ENCODE data around the gene TEN1.
"Not testable (repeated sequence)": the region's sequence is repeated elsewhere in the genome, so short reads cannot be mapped to it uniquely, and the experiment has no call there.

Gene TEN1

DNA sequence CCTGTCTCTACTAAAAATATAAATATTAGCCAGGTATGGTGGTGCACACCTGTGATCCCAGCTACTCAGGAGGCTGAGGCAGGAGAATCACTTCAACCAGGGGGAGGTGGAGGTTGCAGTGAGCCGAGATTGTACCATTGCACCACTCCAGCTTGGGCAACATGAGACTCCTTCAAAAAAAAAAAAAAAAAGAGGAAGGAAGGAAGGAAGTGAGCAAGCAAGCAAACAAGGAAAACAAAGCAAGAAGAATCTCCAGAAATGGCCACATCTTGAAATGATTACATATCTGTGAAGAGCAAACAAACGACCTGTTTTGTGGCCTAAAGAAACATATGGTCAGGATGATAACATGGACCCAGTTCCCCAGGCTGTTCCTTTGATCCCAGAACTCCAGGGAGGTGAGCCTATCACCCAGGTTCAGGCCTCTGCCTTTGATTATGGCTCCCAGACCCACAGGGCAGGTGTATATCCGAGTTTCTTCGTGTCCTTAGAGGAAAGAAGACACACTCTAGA lies 9.0 kb upstream of the TEN1 start:
- H3K9me3 ChIP-seq (replicated peaks; ENCODE audit: insufficient read depth, low read length), result no peaks in the 10 kb centered on the region
- no peaks in the 10 kb centered on the region for H4K20me1 ChIP-seq (ENCODE audit: insufficient read depth, low read length)
- no peaks in the 10 kb centered on the region for H3K9me2 ChIP-seq (replicated peaks; ENCODE audit: insufficient read depth, low read length)
- no peaks in the 10 kb centered on the region for H3K4me1 ChIP-seq (ENCODE audit: low read length)
- no peak overlapping the region for H3K9ac ChIP-seq (ENCODE audit: low read length)
- H3K27ac ChIP-seq (ENCODE audit: low read length), result no peak overlapping the region
- no peaks in the 10 kb centered on the region for H3K27me3 ChIP-seq (replicated peaks; ENCODE audit: insufficient read depth, low read length)
- no peak for DNase-seq
- H3F3A ChIP-seq (ENCODE audit: insufficient read depth, low read length), result no peaks in the 10 kb centered on the region
- H3K36me3 ChIP-seq (replicated peaks; ENCODE audit: insufficient read depth, low read length), result no peaks in the 10 kb centered on the region
- no peak overlapping the region for H2AFZ ChIP-seq (ENCODE audit: low read length)
- H3K79me2 ChIP-seq (ENCODE audit: low read length), result no peaks in the 10 kb centered on the region
- TF ChIP-seq EZH2 (optimal IDR thresholded peaks at IDR 0.05; ENCODE audit: low read depth, low read length) (no peak), EZH2phosphoT487 (IDR thresholded peaks at IDR 0.05; ENCODE audit: low read length) (no peak)
- TF ChIP-seq, protein P1, sequence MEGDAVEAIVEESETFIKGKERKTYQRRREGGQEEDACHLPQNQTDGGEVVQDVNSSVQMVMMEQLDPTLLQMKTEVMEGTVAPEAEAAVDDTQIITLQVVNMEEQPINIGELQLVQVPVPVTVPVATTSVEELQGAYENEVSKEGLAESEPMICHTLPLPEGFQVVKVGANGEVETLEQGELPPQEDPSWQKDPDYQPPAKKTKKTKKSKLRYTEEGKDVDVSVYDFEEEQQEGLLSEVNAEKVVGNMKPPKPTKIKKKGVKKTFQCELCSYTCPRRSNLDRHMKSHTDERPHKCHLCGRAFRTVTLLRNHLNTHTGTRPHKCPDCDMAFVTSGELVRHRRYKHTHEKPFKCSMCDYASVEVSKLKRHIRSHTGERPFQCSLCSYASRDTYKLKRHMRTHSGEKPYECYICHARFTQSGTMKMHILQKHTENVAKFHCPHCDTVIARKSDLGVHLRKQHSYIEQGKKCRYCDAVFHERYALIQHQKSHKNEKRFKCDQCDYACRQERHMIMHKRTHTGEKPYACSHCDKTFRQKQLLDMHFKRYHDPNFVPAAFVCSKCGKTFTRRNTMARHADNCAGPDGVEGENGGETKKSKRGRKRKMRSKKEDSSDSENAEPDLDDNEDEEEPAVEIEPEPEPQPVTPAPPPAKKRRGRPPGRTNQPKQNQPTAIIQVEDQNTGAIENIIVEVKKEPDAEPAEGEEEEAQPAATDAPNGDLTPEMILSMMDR (IDR thresholded peaks at IDR 0.05; ENCODE audit: low read length), result no peak
- H3K4me2 ChIP-seq (ENCODE audit: low read depth, low read length), result no peak overlapping the region
- no peak overlapping the region for H3K4me3 ChIP-seq (ENCODE audit: low read length)

DNA sequence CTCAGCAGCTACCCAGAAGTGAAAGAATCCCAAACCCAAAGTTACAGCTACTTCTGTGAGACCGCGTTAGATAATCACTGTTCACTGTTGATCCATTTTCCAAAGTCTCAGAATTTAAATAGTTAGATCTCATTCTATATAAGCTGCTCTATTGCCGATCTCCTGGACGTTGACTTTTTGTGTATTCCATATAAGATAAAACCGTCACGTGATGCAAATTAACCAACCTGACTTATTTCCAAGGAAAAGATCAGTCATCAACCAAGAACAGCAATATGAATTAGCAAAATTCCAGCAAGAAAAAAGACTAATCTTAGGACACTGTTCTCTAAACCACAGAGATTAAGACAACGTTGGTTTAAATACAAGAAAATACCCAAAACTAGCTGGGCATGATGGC lies 8.4 kb upstream of the TEN1 start:
- Histone ChIP-seq H3K27me3 (replicated peaks; ENCODE audit: insufficient read depth, low read length) (no peaks in the 10 kb centered on the region), H3K4me3 (ENCODE audit: low read length) (no peak overlapping the region), H4K20me1 (ENCODE audit: insufficient read depth, low read length) (no peaks in the 10 kb centered on the region), H3K27ac (ENCODE audit: low read length) (no peak overlapping the region), H3K4me2 (ENCODE audit: low read depth, low read length) (no peak overlapping the region), H3K9me3 (replicated peaks; ENCODE audit: insufficient read depth, low read length) (no peaks in the 10 kb centered on the region), H3F3A (ENCODE audit: insufficient read depth, low read length) (no peaks in the 10 kb centered on the region), H2AFZ (ENCODE audit: low read length) (no peak overlapping the region), H3K4me1 (ENCODE audit: low read length) (no peaks in the 10 kb centered on the region), H3K36me3 (replicated peaks; ENCODE audit: insufficient read depth, low read length) (no peaks in the 10 kb centered on the region), H3K9ac (ENCODE audit: low read length) (no peak overlapping the region), H3K79me2 (ENCODE audit: low read length) (no peaks in the 10 kb centered on the region), H3K9me2 (replicated peaks; ENCODE audit: insufficient read depth, low read length) (no peaks in the 10 kb centered on the region)
- TF ChIP-seq, protein P1 (IDR thresholded peaks at IDR 0.05; ENCODE audit: low read length), result no peak
- TF ChIP-seq EZH2 (optimal IDR thresholded peaks at IDR 0.05; ENCODE audit: low read depth, low read length) (no peak), EZH2phosphoT487 (IDR thresholded peaks at IDR 0.05; ENCODE audit: low read length) (no peak)
- DNase-seq, result no peak

- H3K36me3 ChIP-seq (replicated peaks; ENCODE audit: insufficient read depth, low read length); H3K4me1 ChIP-seq (ENCODE audit: low read length); H3K4me2 ChIP-seq (ENCODE audit: low read depth, low read length); H3K9ac ChIP-seq (ENCODE audit: low read length); H3K9me3 ChIP-seq (replicated peaks; ENCODE audit: insufficient read depth, low read length); H3K27me3 ChIP-seq (replicated peaks; ENCODE audit: insufficient read depth, low read length); H3K9me2 ChIP-seq (replicated peaks; ENCODE audit: insufficient read depth, low read length); H3K27ac ChIP-seq (ENCODE audit: low read length); H3K4me3 ChIP-seq (ENCODE audit: low read length); H2AFZ ChIP-seq (ENCODE audit: low read length); DNase-seq; H4K20me1 ChIP-seq (ENCODE audit: insufficient read depth, low read length); H3F3A ChIP-seq (ENCODE audit: insufficient read depth, low read length): not testable (repeated sequence)
- H3K79me2 ChIP-seq (ENCODE audit: low read length), result peaks cover 15% of the 10 kb centered on the region
Observed at GRCh38 chr17:75975187-75975586, 3.9 kb upstream of the TEN1 start.

GRCh38 chr17:75975757-75976174 lies 3.3 kb upstream of the TEN1 start:
- Histone ChIP-seq H3K79me2 (ENCODE audit: low read length) (peaks cover 21% of the 10 kb centered on the region), H4K20me1 (ENCODE audit: insufficient read depth, low read length) (no peaks in the 10 kb centered on the region), H3K27me3 (replicated peaks; ENCODE audit: insufficient read depth, low read length) (no peaks in the 10 kb centered on the region), H3K4me1 (ENCODE audit: low read length) (no peaks in the 10 kb centered on the region), H2AFZ (ENCODE audit: low read length) (no peak overlapping the region), H3K9me3 (replicated peaks; ENCODE audit: insufficient read depth, low read length) (no peaks in the 10 kb centered on the region), H3K36me3 (replicated peaks; ENCODE audit: insufficient read depth, low read length) (no peaks in the 10 kb centered on the region), H3F3A (ENCODE audit: insufficient read depth, low read length) (no peaks in the 10 kb centered on the region), H3K4me3 (ENCODE audit: low read length) (no peak overlapping the region), H3K9ac (ENCODE audit: low read length) (no peak overlapping the region), H3K27ac (ENCODE audit: low read length) (no peak overlapping the region), H3K4me2 (ENCODE audit: low read depth, low read length) (no peak overlapping the region), H3K9me2 (replicated peaks; ENCODE audit: insufficient read depth, low read length) (no peaks in the 10 kb centered on the region)
- TF ChIP-seq, protein P1 (IDR thresholded peaks at IDR 0.05; ENCODE audit: low read length), result no peak
- TF ChIP-seq EZH2phosphoT487 (IDR thresholded peaks at IDR 0.05; ENCODE audit: low read length), result no peak
- no peak for TF ChIP-seq EZH2 (optimal IDR thresholded peaks at IDR 0.05; ENCODE audit: low read depth, low read length)
- no peak for DNase-seq

All from MM.1S (cell line).